ENCODE data around the gene KRT72. TPM values are rescaled to one million over a fixed set of nuclear protein-coding genes. Genes with fewer than 3 reads are reported as not detected.

KRT72 gene
- total and polyA plus RNA-seq, 2 experiments from 2014 or later = not detected

- H3K4me3 ChIP-seq = no peak overlapping the region
- no peaks in the 10 kb centered on the region for H3K27me3 ChIP-seq
- no peak overlapping the region for H2AFZ ChIP-seq
- H3K79me2 ChIP-seq = no peaks in the 10 kb centered on the region
- H3K4me1 ChIP-seq (ENCODE audit: insufficient read depth) = no peaks in the 10 kb centered on the region
- no peak for DNase-seq (ENCODE audit: low spot score)
- no peaks in the 10 kb centered on the region for H3K9me2 ChIP-seq (replicated peaks; ENCODE audit: insufficient read depth)
- H3K9me3 ChIP-seq (ENCODE audit: low read depth) = no peaks in the 10 kb centered on the region
- no peaks in the 10 kb centered on the region for H4K20me1 ChIP-seq (ENCODE audit: insufficient read depth, poor library complexity, severe bottlenecking)
- no peak overlapping the region for H3K4me2 ChIP-seq
- 89% methylated on average over 5 of the region's 5 CpGs for WGBS (ENCODE audit: low lambda C conversion rate, missing lambda C conversion rate)
- H3K36me3 ChIP-seq (replicated peaks; ENCODE audit: insufficient read depth, low read depth) = no peaks in the 10 kb centered on the region
- H3K27ac ChIP-seq = peak overlapping the region; percentile 29
- TF ChIP-seq EZH2 (IDR thresholded peaks at IDR 0.05; ENCODE audit: borderline replicate concordance) = no peak
- no peak for TF ChIP-seq CTCF (IDR thresholded peaks at IDR 0.05; ENCODE audit: poor library complexity)
- no peak for TF ChIP-seq EZH2phosphoT487 (IDR thresholded peaks at IDR 0.05; ENCODE audit: low read depth, severe bottlenecking, unreplicated experiment)
Measured at GRCh38 chr12:52552055-52552454, 49.2 kb downstream of the KRT72 start.

GRCh38 chr12:52551216-52551865, 49.9 kb downstream of the KRT72 start:
- H3K9me3 ChIP-seq (ENCODE audit: low read depth) = no peaks in the 10 kb centered on the region
- H3K27ac ChIP-seq = no peak overlapping the region
- no peaks in the 10 kb centered on the region for H3K4me1 ChIP-seq (ENCODE audit: insufficient read depth)
- no peaks in the 10 kb centered on the region for H4K20me1 ChIP-seq (ENCODE audit: insufficient read depth, poor library complexity, severe bottlenecking)
- H3K27me3 ChIP-seq = no peaks in the 10 kb centered on the region
- H2AFZ ChIP-seq = no peak overlapping the region
- DNase-seq (ENCODE audit: low spot score) = peak; percentile 58
- H3K79me2 ChIP-seq = no peaks in the 10 kb centered on the region
- WGBS (ENCODE audit: low lambda C conversion rate, missing lambda C conversion rate) = 38% methylated on average over 6 of the region's 6 CpGs
- no peaks in the 10 kb centered on the region for H3K36me3 ChIP-seq (replicated peaks; ENCODE audit: insufficient read depth, low read depth)
- TF ChIP-seq CTCF (IDR thresholded peaks at IDR 0.05; ENCODE audit: poor library complexity) (no peak), EZH2 (IDR thresholded peaks at IDR 0.05; ENCODE audit: borderline replicate concordance) (no peak), EZH2phosphoT487 (IDR thresholded peaks at IDR 0.05; ENCODE audit: low read depth, severe bottlenecking, unreplicated experiment) (no peak)
- H3K4me3 ChIP-seq = no peak overlapping the region
- no peaks in the 10 kb centered on the region for H3K9me2 ChIP-seq (replicated peaks; ENCODE audit: insufficient read depth)
- no peak overlapping the region for H3K4me2 ChIP-seq

- 83% methylated on average over 15 of the region's 15 CpGs for WGBS (ENCODE audit: low lambda C conversion rate, missing lambda C conversion rate)
Measured at GRCh38 chr12:52546126-52546525, 55.1 kb downstream of the KRT72 start.

More at GRCh38 chr12:52546126-52546525, 55.1 kb downstream of the KRT72 start:
- DNase-seq (ENCODE audit: low spot score) = no peak
- H3K4me2 ChIP-seq = no peak overlapping the region
- H3K27ac ChIP-seq = no peak overlapping the region
- no peaks in the 10 kb centered on the region for H3K4me1 ChIP-seq (ENCODE audit: insufficient read depth)
- no peak for TF ChIP-seq EZH2phosphoT487 (IDR thresholded peaks at IDR 0.05; ENCODE audit: low read depth, severe bottlenecking, unreplicated experiment)
- no peak for TF ChIP-seq CTCF (IDR thresholded peaks at IDR 0.05; ENCODE audit: poor library complexity)
- TF ChIP-seq EZH2 (IDR thresholded peaks at IDR 0.05; ENCODE audit: borderline replicate concordance) = no peak
- no peaks in the 10 kb centered on the region for H3K9me2 ChIP-seq (replicated peaks; ENCODE audit: insufficient read depth)
- H3K4me3 ChIP-seq = no peak overlapping the region
- no peaks in the 10 kb centered on the region for H3K79me2 ChIP-seq
- no peaks in the 10 kb centered on the region for H3K27me3 ChIP-seq
- no peaks in the 10 kb centered on the region for H4K20me1 ChIP-seq (ENCODE audit: insufficient read depth, poor library complexity, severe bottlenecking)
- H3K36me3 ChIP-seq (replicated peaks; ENCODE audit: insufficient read depth, low read depth) = no peaks in the 10 kb centered on the region
- H2AFZ ChIP-seq = no peak overlapping the region
- H3K9me3 ChIP-seq (ENCODE audit: low read depth) = no peaks in the 10 kb centered on the region

Data from hepatocyte (in vitro differentiated cells).